MV-4-11 (cell line): Measurements from ENCODE around the gene OR6K3.
"Not testable (repeated sequence)": the region's sequence is repeated elsewhere in the genome, so short reads cannot be mapped to it uniquely, and the experiment has no call there.

Source experiments
- DNase-seq: peaks from one replicate; lab custom pipeline; 2025; lab: John Stamatoyannopoulos, UW

Gene OR6K3

GRCh38 chr1:158720620-158721019 lies at the start of gene OR6K3:
OR6K3 (minus strand) TSS chr1:158720720; CDS start chr1:158718115, 2,605 bp downstream.
- no peak for DNase-seq

GRCh38 chr1:158754420-158754819 lies 33.9 kb upstream of the OR6K3 start, which contains the start of gene OR6K6:
OR6K6 (plus strand) TSS chr1:158754720; CDS start chr1:158754888, 168 bp downstream.
- DNase-seq = no peak

GRCh38 chr1:158752155-158752712 lies 31.7 kb upstream of the OR6K3 start:
- DNase-seq = no peak

GRCh38 chr1:158735848-158736247 lies 15.3 kb upstream of the OR6K3 start:
- DNase-seq = no peak

- DNase-seq = no peak
These were observed 12.0 kb upstream of the OR6K3 start for GRCh38 chr1:158732524-158732923.

- no peak for DNase-seq
These were observed 11.2 kb upstream of the OR6K3 start for GRCh38 chr1:158731707-158732106.

GRCh38 chr1:158730453-158730852 lies 9.9 kb upstream of the OR6K3 start:
- no peak for DNase-seq

- no peak for DNase-seq
These were observed 8.1 kb upstream of the OR6K3 start for GRCh38 chr1:158728510-158729225.

- no peak for DNase-seq
These were observed 3.9 kb upstream of the OR6K3 start for GRCh38 chr1:158724442-158724841.

- DNase-seq = no peak
These were observed 856 bp downstream of the OR6K3 start for GRCh38 chr1:158719664-158720063.

- no peak for DNase-seq
These were observed 3.2 kb downstream of the OR6K3 start for GRCh38 chr1:158717344-158717743.

- no peak for DNase-seq
These were observed 4.2 kb downstream of the OR6K3 start for GRCh38 chr1:158716335-158716734.

GRCh38 chr1:158714754-158715153 lies 5.8 kb downstream of the OR6K3 start:
- DNase-seq = no peak

GRCh38 chr1:158711098-158711497 lies 9.4 kb downstream of the OR6K3 start:
- no peak for DNase-seq

- DNase-seq = no peak
These were observed 14.4 kb downstream of the OR6K3 start for GRCh38 chr1:158706096-158706495.

GRCh38 chr1:158700552-158700951 lies 20.0 kb downstream of the OR6K3 start, which contains the start of gene OR6K2:
OR6K2 (minus strand) TSS chr1:158700652; CDS start chr1:158700652, 0 bp downstream.
- DNase-seq = no peak

GRCh38 chr1:158694596-158694995 lies 25.9 kb downstream of the OR6K3 start:
- DNase-seq = no peak

- no peak for DNase-seq
These were observed 28.2 kb downstream of the OR6K3 start for GRCh38 chr1:158692356-158692755.

- DNase-seq = no peak
These were observed 28.6 kb downstream of the OR6K3 start for GRCh38 chr1:158691907-158692306.

GRCh38 chr1:158691149-158691548 lies 29.4 kb downstream of the OR6K3 start:
- DNase-seq = not testable (repeated sequence)

- DNase-seq = no peak
These were observed 30.6 kb downstream of the OR6K3 start for GRCh38 chr1:158689875-158690274.

GRCh38 chr1:158689110-158689509 lies 31.4 kb downstream of the OR6K3 start:
- DNase-seq = no peak

GRCh38 chr1:158688343-158688742 lies 32.2 kb downstream of the OR6K3 start:
- DNase-seq = not testable (repeated sequence)

GRCh38 chr1:158687037-158687436 lies 33.5 kb downstream of the OR6K3 start:
- DNase-seq = no peak
